ENCODE data around the gene FCRL6.

The FCRL6 gene

GRCh38 chr1:159838715-159839114 lies 36.6 kb downstream of the FCRL6 start:
- no peak for DNase-seq

- DNase-seq = no peak
Measured at GRCh38 chr1:159839116-159839849, 37.1 kb downstream of the FCRL6 start.

- no peak for DNase-seq
Measured at GRCh38 chr1:159841749-159842148, 39.6 kb downstream of the FCRL6 start.

GRCh38 chr1:159843459-159843858 lies 41.3 kb downstream of the FCRL6 start:
- DNase-seq = no peak

- DNase-seq = no peak
Measured at GRCh38 chr1:159845751-159846629, 43.8 kb downstream of the FCRL6 start.

GRCh38 chr1:159847231-159847630 lies 45.1 kb downstream of the FCRL6 start:
- no peak for DNase-seq

- DNase-seq = no peak
Measured at GRCh38 chr1:159848326-159848725, 46.2 kb downstream of the FCRL6 start.

- DNase-seq = no peak
Measured at GRCh38 chr1:159849626-159850366, 47.6 kb downstream of the FCRL6 start.

- DNase-seq = no peak
Measured at GRCh38 chr1:159851407-159851806, 49.2 kb downstream of the FCRL6 start.

GRCh38 chr1:159853417-159854115 lies 51.4 kb downstream of the FCRL6 start:
- no peak for DNase-seq

GRCh38 chr1:159854116-159854692 lies 52.0 kb downstream of the FCRL6 start:
- peak; percentile 59 for DNase-seq

- peak; percentile 87 for DNase-seq
Measured at GRCh38 chr1:159854693-159855192, 52.6 kb downstream of the FCRL6 start.

- no peak for DNase-seq
Measured at GRCh38 chr1:159855709-159856108, 53.5 kb downstream of the FCRL6 start.

- no peak for DNase-seq
Measured at GRCh38 chr1:159856576-159856975, 54.4 kb downstream of the FCRL6 start.

- no peak for DNase-seq
Measured at GRCh38 chr1:159857889-159858288, 55.7 kb downstream of the FCRL6 start.

GRCh38 chr1:159859767-159860322 lies 57.7 kb downstream of the FCRL6 start:
- no peak for DNase-seq

- DNase-seq = no peak
Measured at GRCh38 chr1:159860456-159860855, 58.3 kb downstream of the FCRL6 start.

- DNase-seq = no peak
Measured at GRCh38 chr1:159861218-159861617, 59.1 kb downstream of the FCRL6 start.

GRCh38 chr1:159862031-159862430 lies 59.9 kb downstream of the FCRL6 start:
- no peak for DNase-seq

- DNase-seq = no peak
Measured at GRCh38 chr1:159862557-159862956, 60.4 kb downstream of the FCRL6 start, which contains the start of gene VSIG8. Gene VSIG8 (minus strand): TSS chr1:159862657. CDS start chr1:159862521, 136 bp downstream.

GRCh38 chr1:159864262-159864661 lies 62.1 kb downstream of the FCRL6 start:
- no peak for DNase-seq
